ENCODE measurements around the gene CDK14. TPM values are rescaled to one million over a fixed set of nuclear protein-coding genes. Genes with fewer than 3 reads are reported as not detected.

Gene CDK14
- total RNA-seq, 1 donor from 2014 or later, result 52.3 TPM

- Histone ChIP-seq H3K79me2 (ENCODE audit: low read depth) (no peaks in the 10 kb centered on the region), H3K27me3 (peaks cover 8% of the 10 kb centered on the region), H2AFZ (replicated peaks) (no peak overlapping the region), H3K4me3 (no peak overlapping the region), H3K36me3 (no peaks in the 10 kb centered on the region), H3K27ac (no peak overlapping the region), H3K9me3 (ENCODE audit: low read depth) (no peaks in the 10 kb centered on the region), H3F3A (ENCODE audit: low read depth) (no peaks in the 10 kb centered on the region), H4K20me1 (ENCODE audit: low read depth) (no peaks in the 10 kb centered on the region), H3K4me2 (no peak overlapping the region), H3K4me1 (peaks cover 7% of the 10 kb centered on the region), H3K9ac (no peak overlapping the region)
- Mint-ChIP-seq H3K4me3 (no peak overlapping the region), H3K27ac (no peak overlapping the region), H3K9me3 (peaks cover 7% of the 10 kb centered on the region), H3K36me3 (peaks cover 8% of the 10 kb centered on the region), H3K27me3 (ENCODE audit: insufficient read depth, low read depth) (peaks cover 4% of the 10 kb centered on the region), H3K4me1 (peaks cover 13% of the 10 kb centered on the region)
- DNase-seq (ENCODE audit: low spot score), result no peak
- TF ChIP-seq CTCF (IDR thresholded peaks at IDR 0.05) (no peak), EZH2 (IDR thresholded peaks at IDR 0.05) (no peak), EZH2phosphoT487 (IDR thresholded peaks at IDR 0.05) (no peak)
These were observed 458.3 kb downstream of the CDK14 start for GRCh38 chr7:91054374-91054773.

GRCh38 chr7:91055219-91055618 is 459.1 kb downstream of the CDK14 start:
- Histone ChIP-seq H3K9me3 (ENCODE audit: low read depth) (no peaks in the 10 kb centered on the region), H3K36me3 (no peaks in the 10 kb centered on the region)
- no peak overlapping the region for H3K4me3 Mint-ChIP-seq

GRCh38 chr7:91062713-91063112 is 466.6 kb downstream of the CDK14 start:
- H3K4me2 ChIP-seq, result no peak overlapping the region
- no peak overlapping the region for H3K9ac ChIP-seq
- Mint-ChIP-seq H3K9me3 (peaks cover 7% of the 10 kb centered on the region), H3K36me3 (peaks cover 13% of the 10 kb centered on the region), H3K4me1 (peaks cover 5% of the 10 kb centered on the region), H3K27me3 (ENCODE audit: insufficient read depth, low read depth) (no peaks in the 10 kb centered on the region), H3K27ac (no peak overlapping the region), H3K4me3 (no peak overlapping the region)
- no peak overlapping the region for H3K27ac ChIP-seq
- no peaks in the 10 kb centered on the region for H3K9me3 ChIP-seq (ENCODE audit: low read depth)
- H3K4me1 ChIP-seq, result peaks cover 10% of the 10 kb centered on the region
- no peak overlapping the region for H2AFZ ChIP-seq (replicated peaks)
- DNase-seq (ENCODE audit: low spot score), result no peak
- H4K20me1 ChIP-seq (ENCODE audit: low read depth), result no peaks in the 10 kb centered on the region
- no peaks in the 10 kb centered on the region for H3K79me2 ChIP-seq (ENCODE audit: low read depth)
- TF ChIP-seq EZH2phosphoT487 (IDR thresholded peaks at IDR 0.05) (no peak), EZH2 (IDR thresholded peaks at IDR 0.05) (no peak), CTCF (IDR thresholded peaks at IDR 0.05) (no peak)
- H3K36me3 ChIP-seq, result no peaks in the 10 kb centered on the region
- H3K27me3 ChIP-seq, result no peaks in the 10 kb centered on the region
- H3F3A ChIP-seq (ENCODE audit: low read depth), result no peaks in the 10 kb centered on the region
- H3K4me3 ChIP-seq, result no peak overlapping the region

More at GRCh38 chr7:91055219-91055618, 459.1 kb downstream of the CDK14 start:
- peaks cover 4% of the 10 kb centered on the region for H3K27me3 Mint-ChIP-seq (ENCODE audit: insufficient read depth, low read depth)
- H2AFZ ChIP-seq (replicated peaks), result no peak overlapping the region
- H3K9me3 Mint-ChIP-seq, result peaks cover 7% of the 10 kb centered on the region
- H3F3A ChIP-seq (ENCODE audit: low read depth), result no peaks in the 10 kb centered on the region
- H3K4me2 ChIP-seq, result no peak overlapping the region
- DNase-seq (ENCODE audit: low spot score), result no peak
- H3K4me3 ChIP-seq, result no peak overlapping the region
- H3K79me2 ChIP-seq (ENCODE audit: low read depth), result no peaks in the 10 kb centered on the region
- H3K27ac ChIP-seq, result no peak overlapping the region
- peaks cover 8% of the 10 kb centered on the region for H3K36me3 Mint-ChIP-seq
- H3K27ac Mint-ChIP-seq, result no peak overlapping the region
- H3K9ac ChIP-seq, result no peak overlapping the region
- peaks cover 13% of the 10 kb centered on the region for H3K4me1 Mint-ChIP-seq
- H4K20me1 ChIP-seq (ENCODE audit: low read depth), result no peaks in the 10 kb centered on the region
- peaks cover 8% of the 10 kb centered on the region for H3K27me3 ChIP-seq
- peaks cover 7% of the 10 kb centered on the region for H3K4me1 ChIP-seq
- TF ChIP-seq EZH2 (IDR thresholded peaks at IDR 0.05), result no peak
- peak; percentile 30 for TF ChIP-seq CTCF (IDR thresholded peaks at IDR 0.05)
- no peak for TF ChIP-seq EZH2phosphoT487 (IDR thresholded peaks at IDR 0.05)
